Measurements from ENCODE around the gene VAMP1. TPM values are rescaled to one million over a fixed set of nuclear protein-coding genes. Genes with fewer than 3 reads are reported as not detected.
A peak's percentile ranks its signal among the peaks of the same experiment; 100 is the strongest.

VAMP1 gene
- total and polyA plus RNA-seq, 2 donors (not counting 3 experiments of a cell fraction or from before 2014, with no cell fraction given), result 7.0 to 9.0 TPM

- FAIRE-seq (no peak), DNase-seq (ENCODE audit: low read depth, low spot score) (peak; percentile 18)
- ChIA-PET POLR2A (interaction anchor here (2.0 kb wide), 1 partner anchor 8 kb away, joined by 9 read pairs; the partner anchor contains the start of gene VAMP1), CTCF (interaction anchor here (3.8 kb wide), 1 partner anchor 39 kb away, joined by 17 read pairs; no protein-coding TSS in a partner anchor)
- dilution Hi-C loops (cut with MboI; ENCODE audit: extremely low pct_ligation_motif_present, low sequenced_read_pairs) (no loop called here), intact Hi-C loops (cut with micrococcal nuclease) (no loop called here)
- no peak overlapping the region for H3K9ac ChIP-seq (replicated peaks; ENCODE audit: extremely low read depth, insufficient read depth, low read length)
- H3K27ac ChIP-seq (ENCODE audit: insufficient read depth, low read depth, low read length), result no peak overlapping the region
- TF ChIP-seq MAX (IDR thresholded peaks at IDR 0.05; ENCODE audit: insufficient read depth, insufficient read length) (no peak), GATA2 (IDR thresholded peaks at IDR 0.05; ENCODE audit: insufficient read depth, insufficient read length, low read depth, low read length) (no peak)
- H3K9me1 ChIP-seq (replicated peaks; ENCODE audit: control insufficient read depth, extremely low read depth, insufficient read depth, low read length), result no peaks in the 10 kb centered on the region
- BruUV-seq (replicated peaks), result no TSS peak
- H4K20me1 ChIP-seq (replicated peaks; ENCODE audit: control insufficient read depth, extremely low read depth, insufficient read depth, low read length), result no peaks in the 10 kb centered on the region
- H3K9me3 ChIP-seq (replicated peaks; ENCODE audit: control insufficient read depth, insufficient read depth, low read length), result no peaks in the 10 kb centered on the region
- no peaks in the 10 kb centered on the region for H3K27me3 ChIP-seq (ENCODE audit: control insufficient read depth in 2 of 2, insufficient read depth in 2 of 2, low read length in 2 of 2)
- H3K4me3 ChIP-seq (replicated peaks in 1 of 3; ENCODE audit: insufficient read depth in 1 of 3, low read depth in 1 of 3, low read length in 3 of 3), result no peak overlapping the region
- H3K4me2 ChIP-seq (ENCODE audit: insufficient read depth, low read length), result no peak overlapping the region
- H2AFZ ChIP-seq (ENCODE audit: low read depth, low read length), result no peak overlapping the region
- H3K79me2 ChIP-seq (ENCODE audit: control insufficient read depth, insufficient read depth, low read length), result no peaks in the 10 kb centered on the region
- H3K4me1 ChIP-seq (ENCODE audit: control insufficient read depth, extremely low read depth, insufficient read depth, low read length), result peaks cover 13% of the 10 kb centered on the region
- H3K36me3 ChIP-seq (ENCODE audit: control insufficient read depth in 2 of 2, extremely low read depth in 1 of 2, insufficient read depth in 2 of 2, low read length in 2 of 2), result peaks cover 6 to 23% of the 10 kb centered on the region in 2 experiments
Observed at GRCh38 chr12:6462234-6462995, 8.1 kb downstream of the VAMP1 start.

- H3K9ac ChIP-seq (replicated peaks; ENCODE audit: extremely low read depth, insufficient read depth, low read length), result no peak overlapping the region
Observed at GRCh38 chr12:6461401-6462233, 8.9 kb downstream of the VAMP1 start.

More at GRCh38 chr12:6461401-6462233, 8.9 kb downstream of the VAMP1 start:
- dilution Hi-C loops (cut with MboI; ENCODE audit: extremely low pct_ligation_motif_present, low sequenced_read_pairs) (no loop called here), intact Hi-C loops (cut with micrococcal nuclease) (no loop called here)
- DNase-seq (ENCODE audit: low read depth, low spot score) (no peak), FAIRE-seq (no peak)
- Histone ChIP-seq H2AFZ (ENCODE audit: low read depth, low read length) (no peak overlapping the region), H3K4me2 (ENCODE audit: insufficient read depth, low read length) (no peak overlapping the region), H3K9me3 (replicated peaks; ENCODE audit: control insufficient read depth, insufficient read depth, low read length) (no peaks in the 10 kb centered on the region), H4K20me1 (replicated peaks; ENCODE audit: control insufficient read depth, extremely low read depth, insufficient read depth, low read length) (no peaks in the 10 kb centered on the region), H3K4me1 (ENCODE audit: control insufficient read depth, extremely low read depth, insufficient read depth, low read length) (peaks cover 13% of the 10 kb centered on the region), H3K36me3 (ENCODE audit: control insufficient read depth in 2 of 2, extremely low read depth in 1 of 2, insufficient read depth in 2 of 2, low read length in 2 of 2) (peaks cover 6 to 26% of the 10 kb centered on the region in 2 experiments), H3K9me1 (replicated peaks; ENCODE audit: control insufficient read depth, extremely low read depth, insufficient read depth, low read length) (no peaks in the 10 kb centered on the region), H3K27ac (ENCODE audit: insufficient read depth, low read depth, low read length) (no peak overlapping the region), H3K27me3 (ENCODE audit: control insufficient read depth in 2 of 2, insufficient read depth in 2 of 2, low read length in 2 of 2) (no peaks in the 10 kb centered on the region), H3K79me2 (ENCODE audit: control insufficient read depth, insufficient read depth, low read length) (no peaks in the 10 kb centered on the region), H3K4me3 (replicated peaks in 1 of 3; ENCODE audit: insufficient read depth in 1 of 3, low read depth in 1 of 3, low read length in 3 of 3) (no peak overlapping the region)
- TF ChIP-seq JUN (IDR thresholded peaks at IDR 0.05; ENCODE audit: borderline replicate concordance, insufficient read depth, insufficient read length, low read depth) (no peak), MYC (IDR thresholded peaks at IDR 0.05; ENCODE audit: low read depth, low read length) (no peak), GATA2 (IDR thresholded peaks at IDR 0.05; ENCODE audit: insufficient read depth, insufficient read length, low read depth, low read length) (no peak), POLR2A (IDR thresholded peaks at IDR 0.05; ENCODE audit: low read depth, low read length) (no peak), MAX (IDR thresholded peaks at IDR 0.05; ENCODE audit: insufficient read depth, insufficient read length) (no peak), POLR2AphosphoS5 (IDR thresholded peaks at IDR 0.05; ENCODE audit: insufficient read depth, low read depth, low read length) (no peak)
- CTCF ChIA-PET, result interaction anchor here (1.2 to 3.8 kb wide), 2 partner anchors 38 to 78 kb away, joined by 3 to 17 read pairs; partner anchors contain the start of gene LTBR
- POLR2A ChIA-PET, result interaction anchor here (2.0 kb wide), 1 partner anchor 9 kb away, joined by 9 read pairs; the partner anchor contains the start of gene VAMP1
- BruUV-seq (replicated peaks), result no TSS peak

Data from endothelial cell of umbilical vein (primary cell).